Breast epithelium (tissue), 3 donors: ENCODE measurements around the gene USP34.

ENCODE experiments used
- CTCF ChIP-seq, 3 donors: fragments of 450-650 bp; IDR thresholded peaks; one replicate each; pipeline ENCODE4 v1.5.1; 2016 to 2017; ENCODE audit warnings: antibody characterized with exemption in 3 of 3, mild to moderate bottlenecking in 3 of 3, moderate library complexity in 3 of 3
- POLR2A ChIP-seq: fragments of 450-650 bp; IDR thresholded peaks from one replicate; pipeline ENCODE4 v1.6.1; 2016; ENCODE audit warnings: antibody characterized with exemption, mild to moderate bottlenecking, moderate library complexity

- no peak for TF ChIP-seq POLR2A
- no peak for TF ChIP-seq CTCF (IDR thresholded peaks at IDR 0.05)
Measured at GRCh38 chr2:61448229-61448628, 22.7 kb downstream of the USP34 start.
